ENCODE measurements around the gene PRKX.
"Not testable (repeated sequence)": the region's sequence is repeated elsewhere in the genome, so short reads cannot be mapped to it uniquely, and the experiment has no call there.

PRKX gene

GRCh38 chrX:3653111-3653510 lies 60.3 kb downstream of the PRKX start:
- DNase-seq (ENCODE audit: low read depth), result no peak

- DNase-seq (ENCODE audit: low read depth), result peak; percentile 5
Observed at GRCh38 chrX:3651277-3651676, 62.2 kb downstream of the PRKX start.

- DNase-seq (ENCODE audit: low read depth), result no peak
Observed at GRCh38 chrX:3648084-3648483, 65.4 kb downstream of the PRKX start.

GRCh38 chrX:3639858-3640631 lies 73.4 kb downstream of the PRKX start:
- not testable (repeated sequence) for DNase-seq (ENCODE audit: low read depth)

- no peak for DNase-seq (ENCODE audit: low read depth)
Observed at GRCh38 chrX:3639236-3639635, 74.2 kb downstream of the PRKX start.

GRCh38 chrX:3638280-3638873 lies 75.1 kb downstream of the PRKX start:
- peak; percentile 23 for DNase-seq (ENCODE audit: low read depth)

GRCh38 chrX:3636803-3637202 lies 76.6 kb downstream of the PRKX start:
- no peak for DNase-seq (ENCODE audit: low read depth)

GRCh38 chrX:3631196-3631595 lies 82.3 kb downstream of the PRKX start:
- no peak for DNase-seq (ENCODE audit: low read depth)

- DNase-seq (ENCODE audit: low read depth), result no peak
Observed at GRCh38 chrX:3627594-3627993, 85.9 kb downstream of the PRKX start.

- DNase-seq (ENCODE audit: low read depth), result no peak
Observed at GRCh38 chrX:3621414-3621813, 92.0 kb downstream of the PRKX start.

GRCh38 chrX:3611744-3612143 lies 101.7 kb downstream of the PRKX start:
- DNase-seq (ENCODE audit: low read depth), result not testable (repeated sequence)

- peak; percentile 49 for DNase-seq (ENCODE audit: low read depth)
Observed at GRCh38 chrX:3609810-3610209, 103.6 kb downstream of the PRKX start.

GRCh38 chrX:3603026-3603661 lies 110.3 kb downstream of the PRKX start:
- DNase-seq (ENCODE audit: low read depth), result no peak

- DNase-seq (ENCODE audit: low read depth), result no peak
Observed at GRCh38 chrX:3599802-3600430, 113.5 kb downstream of the PRKX start.

- no peak for DNase-seq (ENCODE audit: low read depth)
Observed at GRCh38 chrX:3598709-3599108, 114.7 kb downstream of the PRKX start.

GRCh38 chrX:3598046-3598605 lies 115.3 kb downstream of the PRKX start:
- no peak for DNase-seq (ENCODE audit: low read depth)

GRCh38 chrX:3592184-3592583 lies 121.3 kb downstream of the PRKX start:
- no peak for DNase-seq (ENCODE audit: low read depth)

GRCh38 chrX:3589474-3589873 lies 124.0 kb downstream of the PRKX start:
- no peak for DNase-seq (ENCODE audit: low read depth)

GRCh38 chrX:3585719-3586118 lies 127.7 kb downstream of the PRKX start:
- peak; percentile 8 for DNase-seq (ENCODE audit: low read depth)

GRCh38 chrX:3584415-3584996 lies 128.9 kb downstream of the PRKX start:
- DNase-seq (ENCODE audit: low read depth), result no peak

GRCh38 chrX:3582451-3582850 lies 131.0 kb downstream of the PRKX start:
- DNase-seq (ENCODE audit: low read depth), result no peak

- no peak for DNase-seq (ENCODE audit: low read depth)
Observed at GRCh38 chrX:3581609-3582108, 131.8 kb downstream of the PRKX start.

Data from fibroblast of gingiva (primary cell).